AG04449 (cell line): Measurements from ENCODE around the gene RALY.

ENCODE experiments used
- CTCF ChIA-PET: fragments of 350-600 bp; formaldehyde crosslinking; extraction: SDS; loops from one replicate; lab custom pipeline; 2021; ENCODE audit warnings: antibody characterized with exemption; lab: Yijun Ruan, JAX
- POLR2A ChIA-PET: fragments of 400-600, 350-600 bp; formaldehyde crosslinking; extraction: SDS; loops from one replicate; lab custom pipeline; 2020; ENCODE audit warnings: antibody characterized with exemption, inconsistent platforms; lab: Yijun Ruan, JAX
- DNase-seq: peaks from one replicate; pipeline ENCODE4 v3.0.0-alpha.2; 2010; ENCODE audit warnings: low read depth, low spot score
- H3K4me3 ChIP-seq: 2 replicates; pipeline ENCODE4 v1.5.1; 2011; ENCODE audit warnings: low read depth, mild to moderate bottlenecking, control low read depth, low read length
- CTCF ChIP-seq: IDR thresholded peaks from one replicate; pipeline ENCODE4 v1.5.1; 2011; ENCODE audit warnings: mild to moderate bottlenecking, moderate library complexity, low read length, control low read depth, inconsistent platforms; ENCODE audit not compliant: insufficient read depth; ENCODE audit errors: missing control alignments

RALY gene

GRCh38 chr20:33983371-33983770, 10.3 kb upstream of the RALY start:
- no peak overlapping the region for H3K4me3 ChIP-seq
- ChIA-PET POLR2A (no interaction called here), CTCF (no interaction called here)
- DNase-seq: no peak
- TF ChIP-seq CTCF: no peak

GRCh38 chr20:33984182-33984719, 9.5 kb upstream of the RALY start:
- ChIA-PET POLR2A (no interaction called here), CTCF (no interaction called here)
- H3K4me3 ChIP-seq: no peak overlapping the region
- TF ChIP-seq CTCF: no peak
- DNase-seq: no peak

GRCh38 chr20:33985280-33985679, 8.4 kb upstream of the RALY start:
- ChIA-PET CTCF (no interaction called here), POLR2A (no interaction called here)
- TF ChIP-seq CTCF: no peak
- no peak for DNase-seq
- H3K4me3 ChIP-seq: no peak overlapping the region

- no peak for TF ChIP-seq CTCF
- ChIA-PET POLR2A (no interaction called here), CTCF (no interaction called here)
- DNase-seq: no peak
- H3K4me3 ChIP-seq: no peak overlapping the region
These were observed 7.9 kb upstream of the RALY start for GRCh38 chr20:33985830-33986229.

- CTCF ChIA-PET: no interaction called here
- POLR2A ChIA-PET: no interaction called here
- DNase-seq: no peak
- no peak for TF ChIP-seq CTCF
- no peak overlapping the region for H3K4me3 ChIP-seq
These were observed 7.0 kb upstream of the RALY start for GRCh38 chr20:33986560-33987216.

- DNase-seq: no peak
- TF ChIP-seq CTCF: no peak
- ChIA-PET CTCF (no interaction called here), POLR2A (no interaction called here)
- H3K4me3 ChIP-seq: no peak overlapping the region
These were observed 3.6 kb upstream of the RALY start for GRCh38 chr20:33990075-33990474.
